ENCODE data around the gene ARSJ.

ARSJ gene

DNA sequence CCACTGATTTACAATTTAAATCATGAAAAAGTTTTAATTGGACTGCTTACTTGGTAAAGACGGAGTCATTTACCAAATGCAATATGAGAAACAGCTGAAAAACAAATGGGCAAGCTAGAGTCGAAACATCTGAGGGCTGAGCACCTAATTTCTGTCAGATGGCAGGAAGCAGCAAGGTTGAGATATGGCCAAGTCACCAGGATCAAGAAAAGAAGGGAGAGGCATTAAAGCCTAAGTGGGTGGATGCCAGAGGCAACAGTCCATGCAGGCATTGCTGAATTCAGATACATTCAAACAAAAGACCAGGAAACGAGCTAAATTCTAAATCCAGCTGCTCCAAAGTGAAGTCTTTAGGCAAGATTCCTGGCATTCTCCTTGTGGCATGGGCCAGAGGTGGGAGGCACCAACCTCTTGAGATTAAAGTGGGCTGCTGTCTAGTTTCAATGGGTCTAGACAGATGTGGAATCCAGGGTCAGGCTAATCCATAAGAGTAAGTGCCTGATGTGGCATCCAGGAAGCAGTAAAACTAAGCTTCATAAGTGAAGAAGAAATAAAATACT, 8.0 kb upstream of the ARSJ start:
- no peak for FAIRE-seq

DNA sequence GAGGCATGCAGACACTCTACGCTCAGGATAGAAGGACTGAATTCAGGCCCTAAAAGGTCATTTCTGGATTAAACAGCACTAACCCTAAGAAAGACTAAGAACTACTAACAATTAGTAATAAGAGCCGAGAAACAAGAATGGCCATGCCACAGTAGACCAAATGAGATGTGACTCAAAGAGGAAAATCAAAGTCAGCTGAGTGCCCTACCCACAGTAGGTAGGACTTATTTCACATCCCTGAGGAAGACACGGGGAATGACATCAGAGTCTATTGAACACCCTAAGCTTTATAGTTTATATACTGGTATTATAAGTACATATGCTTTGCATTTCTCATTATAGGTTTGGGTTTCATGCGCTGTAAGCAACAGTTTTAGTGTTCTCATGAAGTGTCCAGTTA, 2.7 kb upstream of the ARSJ start:
- no peak for FAIRE-seq

DNA sequence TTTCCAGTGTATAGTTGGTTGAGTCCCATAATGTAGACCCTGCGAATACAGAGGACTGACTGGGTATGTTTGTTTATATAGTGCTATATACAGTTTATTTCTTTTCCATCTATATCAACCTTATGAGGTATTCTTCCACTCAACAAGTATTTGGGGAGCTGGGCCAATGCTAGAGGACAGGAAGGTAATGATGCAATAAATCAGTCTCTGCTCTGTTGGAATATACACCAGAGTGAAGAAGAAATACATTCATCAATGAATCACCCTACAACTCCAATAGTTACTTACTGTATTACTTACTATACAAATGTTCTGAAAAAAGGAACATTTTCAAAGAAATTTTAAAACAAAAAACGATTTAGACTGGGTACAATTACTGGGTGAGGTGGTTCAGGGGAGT, 2.1 kb upstream of the ARSJ start:
- no peak for FAIRE-seq

DNA sequence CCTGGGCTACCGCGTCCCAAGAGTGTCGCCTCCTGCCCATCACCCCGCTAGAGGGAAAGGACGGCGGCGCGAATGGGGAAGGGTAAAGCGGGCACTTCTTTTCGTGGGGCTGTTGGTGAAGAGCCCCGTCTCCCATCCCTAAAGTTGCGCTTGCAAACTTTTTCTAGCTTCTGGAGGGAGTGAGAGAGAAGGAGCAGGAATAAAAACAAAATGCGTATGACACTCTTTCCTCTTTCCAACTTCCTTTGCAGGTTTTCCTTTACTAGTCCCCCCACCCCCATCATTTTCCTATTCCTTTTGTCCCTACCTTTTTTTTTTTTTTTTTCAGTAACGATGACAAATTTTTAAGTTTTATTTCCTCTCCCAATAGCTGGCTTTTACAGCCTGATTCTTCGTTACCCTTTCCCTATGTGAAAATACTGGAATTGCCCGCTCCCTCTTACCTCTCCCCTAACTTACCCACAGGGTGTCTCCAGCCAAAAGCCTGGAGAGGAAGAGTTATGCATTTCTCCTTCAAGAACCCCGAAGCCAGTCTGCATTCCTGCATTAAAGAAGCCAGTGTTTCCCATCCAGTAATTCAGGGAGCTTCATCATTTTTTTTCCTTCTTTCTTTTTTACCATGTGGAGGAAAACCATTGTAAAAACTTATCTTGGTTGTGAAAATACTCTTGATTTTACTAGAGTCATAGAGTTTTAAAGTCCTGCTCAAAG, 613 bp upstream of the ARSJ start:
- FAIRE-seq, result no peak

DNA sequence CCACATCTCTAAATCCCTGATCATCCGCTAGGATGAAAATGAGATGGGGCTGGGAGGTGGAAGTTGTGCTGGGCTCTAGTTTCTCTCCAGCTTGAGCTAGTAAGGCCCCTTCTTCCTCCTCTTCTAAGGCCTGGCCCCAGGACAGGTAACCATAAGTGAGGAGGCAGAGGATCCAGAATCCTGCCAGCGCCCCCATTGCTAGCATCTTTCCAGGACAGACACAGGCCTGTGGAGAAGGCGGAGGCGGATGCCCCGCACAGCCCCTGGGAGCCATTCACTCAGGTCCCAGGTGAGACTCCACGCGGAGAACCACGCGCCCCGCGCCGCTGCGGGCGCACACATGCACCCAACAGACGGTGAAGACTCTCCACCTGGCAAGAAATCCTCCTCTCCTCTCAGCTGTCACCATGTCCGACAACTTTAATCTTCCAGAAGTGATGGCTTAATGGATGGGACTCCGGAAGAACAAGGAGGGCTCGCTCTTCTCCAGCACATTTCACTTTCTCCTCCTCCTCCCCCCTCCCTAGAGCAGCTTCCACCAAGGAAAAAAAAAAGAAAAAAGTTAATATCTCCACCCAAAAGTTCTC, 793 bp downstream of the ARSJ start:
- FAIRE-seq, result no peak

DNA sequence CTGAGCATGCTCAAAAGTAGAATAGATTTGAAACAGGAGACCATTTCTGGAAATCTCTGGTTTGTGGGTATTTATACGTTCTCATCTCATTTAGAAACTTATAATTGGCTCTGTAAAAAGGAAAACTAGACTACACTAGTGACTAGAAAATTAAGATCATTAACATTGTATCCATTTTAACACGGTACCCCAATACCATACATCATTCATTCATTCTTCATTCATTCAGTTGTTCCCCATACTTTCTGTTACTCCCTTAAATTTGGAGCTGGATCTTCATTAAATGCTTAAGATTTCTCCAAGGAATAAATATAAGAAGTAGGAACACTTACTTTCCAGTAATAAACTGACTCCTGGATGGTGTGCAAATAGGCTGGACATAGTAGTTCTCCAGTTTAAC, 1.3 kb downstream of the ARSJ start:
- FAIRE-seq, result peak; percentile 24

DNA sequence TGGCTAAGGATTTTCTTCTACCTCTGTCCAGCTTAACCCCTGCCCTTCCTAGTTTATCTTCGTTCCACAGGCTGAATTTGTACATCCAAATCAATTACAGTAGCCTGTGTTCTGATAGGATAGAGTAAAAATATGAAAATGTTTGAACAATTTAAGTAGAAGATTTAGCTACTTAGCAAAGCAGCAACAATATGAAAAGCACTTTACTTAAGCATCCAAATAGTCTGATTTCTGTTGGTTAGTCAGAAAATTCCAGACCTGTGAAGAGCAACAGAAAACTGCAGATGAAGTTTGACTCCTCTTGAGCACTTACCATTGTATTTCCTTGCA, 2.0 kb downstream of the ARSJ start:
- no peak for FAIRE-seq

DNA sequence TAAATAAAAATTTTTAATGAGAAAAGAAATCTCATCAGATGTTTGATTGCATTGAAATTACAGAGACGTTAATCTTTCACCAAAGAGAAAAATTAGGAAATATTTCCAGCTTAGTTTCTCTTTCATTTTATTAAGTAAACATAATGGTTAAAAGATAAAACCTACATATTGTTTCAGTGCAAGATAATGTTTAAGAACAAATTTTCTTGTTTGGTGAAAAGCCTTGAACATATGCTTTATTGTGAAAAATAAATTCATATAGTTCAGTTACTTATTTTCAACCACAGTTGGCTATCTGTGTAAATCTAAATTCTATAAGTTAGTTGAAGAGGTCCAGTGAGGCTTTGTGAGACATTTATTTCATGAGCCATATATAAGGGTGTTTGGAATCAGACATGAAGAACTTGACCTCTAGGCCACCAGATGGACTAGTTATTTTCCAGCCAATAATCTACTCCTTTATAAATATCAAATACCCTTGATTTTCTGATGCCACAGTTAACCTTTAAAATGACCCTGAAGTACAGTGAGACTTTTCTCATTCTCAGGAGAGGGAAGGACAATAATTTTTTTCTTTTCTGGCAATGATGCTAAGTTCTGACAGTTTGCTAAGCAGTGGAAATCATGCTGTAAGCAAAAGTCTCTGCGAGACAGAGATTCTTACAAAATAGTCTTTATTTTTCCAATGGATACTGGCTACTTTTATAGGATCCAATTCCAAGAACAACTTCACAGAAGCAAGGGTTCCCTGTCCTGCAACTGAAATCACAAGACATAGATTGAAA, 2.5 kb downstream of the ARSJ start:
- FAIRE-seq, result peak; percentile 53

DNA sequence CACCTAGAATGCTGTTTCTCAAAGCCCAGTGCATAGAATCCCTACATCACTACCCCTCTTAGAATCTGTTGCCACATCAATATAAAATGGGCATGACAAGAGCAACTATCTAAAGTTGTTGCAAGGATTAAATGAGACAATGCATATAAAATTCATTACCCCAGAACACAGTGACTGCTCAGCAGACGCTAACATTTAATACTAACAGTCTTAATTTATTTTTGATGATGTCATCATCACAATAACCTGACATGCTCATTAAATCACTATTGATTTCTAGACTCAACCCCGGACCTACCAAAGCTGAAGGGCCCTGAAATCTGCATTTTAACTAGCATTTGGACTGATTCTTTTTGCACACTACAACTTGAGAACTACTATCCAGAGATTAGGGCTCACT, 3.9 kb downstream of the ARSJ start:
- FAIRE-seq, result no peak

DNA sequence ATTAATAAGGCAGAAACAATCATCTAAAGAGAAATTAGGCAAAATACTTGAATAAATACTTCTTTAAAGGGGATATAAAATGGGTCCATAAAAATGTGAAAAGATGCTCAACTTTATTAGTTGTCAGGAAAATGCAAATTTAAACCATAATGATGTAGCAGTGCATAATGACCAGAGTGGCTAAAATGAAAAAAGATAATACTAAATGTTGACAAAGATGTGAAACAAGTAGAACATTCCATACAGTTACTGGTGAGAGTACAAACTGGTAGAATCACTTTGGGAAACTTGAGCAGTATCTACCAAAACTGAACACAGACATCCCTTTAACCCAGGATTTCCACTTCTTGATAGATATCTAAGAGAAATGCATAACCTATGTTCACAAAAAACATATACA, 5.0 kb downstream of the ARSJ start:
- FAIRE-seq, result no peak

DNA sequence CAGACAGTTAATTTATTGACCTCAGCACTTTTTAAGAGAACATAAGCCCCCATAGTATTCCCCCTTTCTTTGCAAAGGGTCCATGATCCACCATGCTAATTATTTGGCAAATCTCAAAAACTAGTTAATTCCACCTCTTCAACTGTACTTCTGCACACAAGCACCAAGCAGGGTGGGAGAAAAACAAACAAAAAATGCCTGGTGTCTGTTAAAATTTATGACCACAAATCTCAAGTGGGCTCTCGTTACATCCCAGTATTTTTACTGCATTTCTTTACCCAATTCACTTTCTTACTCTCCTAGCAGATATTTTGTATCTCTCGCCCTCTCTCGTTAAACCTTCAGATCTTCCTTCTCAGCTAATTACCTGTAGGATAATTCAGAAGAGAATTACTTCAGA, 6.1 kb downstream of the ARSJ start:
- FAIRE-seq, result no peak

DNA sequence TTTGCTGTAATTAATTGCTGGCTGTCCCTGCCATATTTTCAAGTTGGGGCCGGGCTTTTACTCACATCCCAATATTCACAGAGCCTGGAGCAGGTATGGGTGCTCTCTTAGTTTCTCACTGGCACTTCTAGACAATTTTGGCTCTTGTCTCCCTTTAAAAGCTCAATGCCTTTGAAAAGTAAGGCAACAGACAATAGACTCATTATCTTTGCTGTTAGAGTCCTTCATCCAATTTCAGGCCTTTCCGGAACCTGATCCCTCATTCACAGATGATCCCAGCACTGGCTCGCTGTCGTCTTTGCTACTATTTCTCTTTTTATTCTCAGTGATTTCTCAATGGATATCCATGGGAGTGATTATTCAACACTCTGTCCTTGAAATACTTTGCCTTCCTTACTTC, 6.7 kb downstream of the ARSJ start:
- no peak for FAIRE-seq

DNA sequence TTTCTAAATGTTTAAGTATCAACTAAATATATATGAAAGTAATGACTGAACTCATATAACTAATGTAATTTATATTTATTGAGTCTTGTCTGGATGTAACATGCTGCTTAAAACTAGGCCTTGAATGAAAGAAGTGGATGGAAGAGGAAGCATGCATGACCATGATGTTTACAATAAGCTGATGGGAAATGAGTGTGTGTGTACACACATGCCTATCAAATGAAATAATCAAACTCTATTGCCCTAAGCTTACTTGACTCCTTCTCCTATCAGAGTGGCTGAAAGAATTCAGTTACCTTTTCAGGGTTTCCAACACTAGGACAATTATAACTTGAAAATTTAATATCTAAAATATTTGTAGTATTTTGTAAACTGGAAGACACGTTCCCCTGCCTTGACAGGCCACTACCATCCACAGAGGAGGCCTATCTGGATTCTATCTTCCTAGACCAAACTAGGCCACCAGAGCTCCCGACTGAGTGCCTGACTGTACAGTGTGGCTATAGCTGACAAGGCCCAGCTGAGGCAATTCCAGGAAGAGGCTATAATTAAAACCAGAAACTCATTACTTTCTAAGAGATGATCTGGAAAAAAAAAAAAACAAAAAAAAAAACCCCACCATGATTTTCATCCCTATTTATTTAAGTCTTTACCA, 7.6 kb downstream of the ARSJ start:
- no peak for FAIRE-seq

DNA sequence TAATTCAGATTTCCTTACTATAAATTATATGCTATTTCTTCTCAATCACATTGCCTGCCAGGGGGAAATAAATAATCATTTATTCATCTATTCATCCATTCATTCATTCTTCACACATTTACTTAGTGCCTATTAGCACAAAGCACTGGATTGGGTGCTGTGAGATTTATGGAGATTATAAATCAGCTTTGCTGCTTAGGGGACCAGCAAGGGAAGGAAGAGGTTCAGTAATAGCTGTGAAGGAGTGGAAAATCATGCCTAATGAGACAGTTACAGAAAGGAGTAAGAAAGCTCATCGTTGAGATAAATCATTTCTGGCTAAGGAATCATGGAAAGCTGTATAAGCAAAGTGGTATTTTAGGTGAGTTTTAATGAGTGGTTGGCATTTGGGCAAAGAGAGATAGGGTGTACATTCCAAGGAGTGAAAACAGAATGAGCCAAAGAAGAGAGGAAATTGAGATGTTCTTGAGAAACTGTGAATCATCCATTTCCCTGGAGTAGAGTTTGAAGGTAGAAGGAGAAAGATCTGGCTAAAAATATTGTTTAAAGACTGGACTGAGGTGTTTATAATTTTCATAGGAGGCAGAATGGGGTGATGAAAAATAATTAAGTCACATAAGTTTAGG, 9.6 kb downstream of the ARSJ start:
- no peak for FAIRE-seq

DNA sequence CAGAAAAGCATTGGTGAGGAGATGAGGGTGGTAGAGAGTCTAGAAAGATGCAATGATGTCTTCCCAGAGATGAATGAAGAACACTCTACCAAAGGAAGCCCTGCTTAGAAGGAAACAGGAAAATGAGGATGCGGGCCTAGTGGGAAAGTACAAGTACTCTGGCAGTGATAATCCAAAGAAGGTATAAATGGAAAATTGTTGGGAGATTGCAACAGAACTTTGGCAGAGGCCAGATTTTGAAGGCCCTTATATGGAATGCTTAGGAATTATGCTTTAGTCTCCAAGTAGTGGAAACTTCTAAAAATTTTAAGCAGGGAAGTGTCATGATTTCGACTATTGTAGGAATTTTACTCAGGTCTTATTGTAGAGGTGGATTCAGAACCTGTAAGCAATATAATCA, 11.0 kb downstream of the ARSJ start:
- FAIRE-seq, result no peak

DNA sequence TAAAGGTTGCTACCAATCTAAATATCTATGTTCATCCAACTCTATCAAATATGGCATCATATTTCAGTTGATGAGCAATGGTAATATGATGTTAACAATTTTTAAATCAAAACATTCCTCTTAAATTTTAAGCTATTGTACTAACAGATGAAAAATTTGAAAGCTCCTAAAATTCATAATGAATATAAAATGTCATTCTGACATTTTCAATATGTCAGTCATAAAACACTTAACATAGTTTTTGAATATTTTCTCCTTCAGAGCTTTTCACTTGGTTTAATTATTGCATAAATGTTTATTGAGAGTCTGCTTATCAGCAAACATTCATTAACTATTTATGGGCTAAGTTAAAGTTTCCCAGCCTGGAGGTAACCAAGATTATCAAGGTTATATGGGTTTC, 11.8 kb downstream of the ARSJ start:
- peak; percentile 30 for FAIRE-seq

DNA sequence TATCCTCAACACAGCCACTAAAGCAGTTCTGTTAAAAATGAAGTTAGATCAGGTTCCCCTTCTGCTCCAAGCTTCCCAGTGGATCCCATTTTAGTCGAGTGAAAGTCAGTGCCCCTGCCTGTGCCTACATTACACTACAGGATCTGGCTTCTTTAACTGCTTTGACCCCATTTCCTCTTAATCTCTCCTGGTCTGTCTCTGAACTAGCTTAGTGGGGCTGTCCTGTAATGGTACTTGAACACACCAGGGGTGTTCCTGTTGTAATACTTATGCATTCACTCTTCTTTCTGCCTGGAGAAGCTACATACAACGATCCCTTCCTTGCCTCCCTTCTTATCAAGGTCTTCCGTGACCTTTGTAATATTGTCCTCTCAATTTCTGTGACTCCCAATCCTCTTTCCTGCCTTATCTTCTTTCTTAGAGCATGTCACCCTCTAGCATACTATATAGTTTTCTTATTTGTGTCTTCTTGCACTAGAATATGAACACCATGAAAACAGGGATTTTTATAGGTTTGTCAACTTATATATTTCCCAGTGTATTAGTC, 16.7 kb downstream of the ARSJ start:
- no peak for FAIRE-seq

DNA sequence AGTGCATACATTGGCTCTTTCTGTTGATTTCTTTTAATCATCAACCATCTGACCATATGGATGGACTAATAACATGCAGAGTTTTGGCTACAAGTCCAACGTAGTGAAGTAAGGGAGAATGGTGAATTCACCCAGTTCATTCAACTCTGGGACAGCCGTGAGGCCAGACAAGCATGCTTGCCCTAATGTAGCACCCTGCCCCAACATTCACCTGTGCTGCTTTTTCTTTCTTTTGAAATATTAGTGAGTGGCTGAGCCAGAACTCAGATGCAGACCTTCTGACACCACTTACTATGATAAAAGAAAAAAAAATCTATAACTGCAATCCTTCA, 17.5 kb downstream of the ARSJ start:
- FAIRE-seq, result no peak

DNA sequence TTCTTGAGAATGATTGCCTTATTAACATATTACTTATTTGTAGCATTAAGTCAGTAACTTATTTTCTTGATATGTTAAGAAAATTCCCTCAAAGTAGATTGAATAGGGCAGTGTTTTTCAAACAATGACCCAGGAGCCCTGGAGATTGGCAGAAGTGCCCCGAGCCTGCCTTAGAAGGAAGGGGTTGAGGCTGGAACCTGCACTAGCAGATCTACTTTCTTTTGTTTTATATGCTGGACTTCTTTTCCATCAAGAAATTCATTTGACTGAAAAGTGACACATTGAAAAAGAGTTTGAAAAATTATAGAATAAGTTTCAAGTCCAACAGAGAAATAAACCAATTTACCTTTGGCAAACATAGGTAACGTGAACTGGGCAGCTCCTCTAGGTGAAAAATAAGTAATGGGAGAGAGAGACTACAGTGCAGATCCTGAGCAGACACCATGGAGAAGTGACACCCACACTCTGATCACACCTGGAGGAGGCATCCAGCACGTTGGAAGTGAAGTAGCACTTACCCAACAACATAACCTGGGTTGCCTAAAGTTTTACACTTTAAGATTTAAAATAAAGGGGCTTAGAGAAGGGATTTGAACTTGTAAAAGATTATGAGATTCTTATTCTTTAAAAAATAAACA, 18.6 kb downstream of the ARSJ start:
- FAIRE-seq, result peak; percentile 71

DNA sequence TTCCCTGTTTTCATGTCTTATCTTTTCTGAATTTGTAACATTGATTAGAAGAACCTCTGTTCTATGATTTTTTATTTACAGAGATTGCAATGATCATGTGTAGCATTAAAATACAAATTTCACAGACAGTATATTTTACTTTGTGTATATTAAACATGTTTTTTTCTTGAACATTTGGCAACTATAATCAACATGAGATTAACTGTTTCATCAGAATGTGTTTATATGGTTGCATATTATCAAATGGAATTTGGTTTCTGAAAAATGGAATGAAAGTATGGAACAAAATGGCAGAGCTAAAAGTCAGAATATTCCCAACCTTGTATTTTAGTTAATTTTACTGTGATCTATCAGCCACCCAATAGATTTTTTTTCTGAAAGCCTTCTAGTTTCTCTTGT, 19.9 kb downstream of the ARSJ start:
- FAIRE-seq, result no peak

DNA sequence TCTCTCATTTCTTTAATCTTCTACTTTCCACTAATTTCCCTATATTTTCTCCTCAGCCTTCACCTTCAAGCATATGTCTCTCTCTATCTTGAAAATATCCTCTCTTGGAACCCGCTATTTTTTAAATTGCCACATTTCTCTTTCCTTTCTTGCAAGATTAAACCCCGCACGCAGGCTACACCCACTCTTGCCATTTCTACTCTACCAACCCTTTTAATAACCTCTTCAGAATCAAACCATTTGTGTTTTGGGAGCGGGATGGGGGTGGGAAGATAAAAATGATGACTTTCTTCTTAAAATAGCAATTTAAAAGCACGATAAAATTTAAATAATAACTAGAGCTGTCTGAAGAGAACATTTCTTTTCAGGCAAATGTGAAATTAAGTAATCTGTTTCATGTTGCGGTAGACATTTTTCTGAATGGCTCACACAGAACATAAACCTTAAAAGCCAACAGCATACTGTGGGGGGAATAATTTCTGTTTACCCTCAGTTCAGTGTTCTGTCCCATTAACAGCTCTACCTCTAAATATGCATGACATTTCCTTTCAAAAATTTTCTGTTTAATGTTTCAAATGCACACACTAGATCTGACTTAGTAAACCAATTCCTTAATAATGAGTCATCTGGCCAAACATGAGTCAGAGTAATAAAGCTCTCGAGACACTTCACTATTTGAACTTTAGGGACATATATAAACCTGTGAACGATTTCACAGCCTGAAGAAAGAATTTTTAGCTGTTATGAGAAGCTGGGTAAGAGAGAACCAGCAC, 20.5 kb downstream of the ARSJ start:
- FAIRE-seq, result peak; percentile 99

DNA sequence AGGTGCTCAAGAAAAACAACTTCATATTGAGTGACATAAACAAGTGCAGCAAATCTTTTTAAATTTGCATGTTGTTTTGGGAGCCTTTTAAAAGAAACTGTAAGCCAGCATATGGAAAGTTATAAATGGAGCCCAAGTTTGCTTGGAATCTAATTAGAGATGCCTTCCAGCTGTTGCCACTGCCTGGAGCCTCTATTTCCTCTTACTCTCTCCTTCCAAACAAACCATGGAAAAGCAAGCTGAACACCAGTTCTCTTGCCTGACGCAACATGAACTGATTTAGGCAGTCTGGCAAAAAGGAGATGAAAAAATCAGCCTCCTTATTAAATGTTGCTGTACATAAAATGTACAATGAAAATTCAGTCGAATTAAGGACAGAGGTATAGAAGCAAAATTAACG, 21.5 kb downstream of the ARSJ start:
- FAIRE-seq, result no peak
